ENCODE measurements around the gene DYNLRB2.

DYNLRB2 gene

GRCh38 chr16:80547145-80547544 is 6.4 kb downstream of the DYNLRB2 start:
- in situ Hi-C loops (cut with MboI; ENCODE audit: low sequenced_read_pairs), result no loop called here

DNA sequence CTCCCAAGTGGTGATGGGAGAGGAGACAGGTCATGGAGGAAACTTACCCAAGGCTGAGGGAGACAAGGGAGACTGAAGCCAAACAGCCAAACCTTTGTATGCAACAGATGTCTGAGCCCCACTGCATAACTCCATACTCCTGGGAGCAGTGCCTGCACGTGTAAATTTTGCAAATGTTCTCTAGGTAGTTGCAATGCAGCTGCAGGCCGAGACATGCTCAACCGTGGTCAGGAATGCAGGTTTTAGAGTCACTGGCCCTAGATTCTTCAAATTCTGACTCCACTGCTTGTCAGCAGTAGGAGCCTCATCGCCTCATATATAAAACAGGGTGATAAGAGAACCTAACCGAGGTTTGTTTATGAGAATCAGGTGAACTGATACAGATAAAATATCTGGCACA is 11.5 kb downstream of the DYNLRB2 start:
- in situ Hi-C loops (cut with MboI; ENCODE audit: low sequenced_read_pairs), result no loop called here

DNA sequence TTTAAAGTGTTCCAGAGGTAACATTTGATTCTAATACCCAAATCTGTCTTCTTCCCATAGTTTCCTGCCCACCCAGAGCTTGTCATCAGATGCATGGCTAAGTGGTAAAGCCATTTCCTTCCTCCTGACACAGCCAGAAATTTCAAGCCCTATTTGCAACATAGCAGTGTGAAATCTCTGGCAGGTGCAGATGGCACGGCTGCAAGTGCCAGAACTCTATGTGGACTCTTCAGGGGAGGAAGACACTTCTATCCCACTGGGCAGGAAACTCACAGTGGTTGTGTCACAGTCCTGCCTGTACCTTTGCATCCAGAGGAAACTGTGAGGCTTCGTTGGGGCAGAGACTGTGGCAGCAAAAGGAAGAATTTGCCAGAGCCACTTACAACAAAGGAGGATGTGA is 13.2 kb downstream of the DYNLRB2 start:
- in situ Hi-C loops (cut with MboI; ENCODE audit: low sequenced_read_pairs), result no loop called here

DNA sequence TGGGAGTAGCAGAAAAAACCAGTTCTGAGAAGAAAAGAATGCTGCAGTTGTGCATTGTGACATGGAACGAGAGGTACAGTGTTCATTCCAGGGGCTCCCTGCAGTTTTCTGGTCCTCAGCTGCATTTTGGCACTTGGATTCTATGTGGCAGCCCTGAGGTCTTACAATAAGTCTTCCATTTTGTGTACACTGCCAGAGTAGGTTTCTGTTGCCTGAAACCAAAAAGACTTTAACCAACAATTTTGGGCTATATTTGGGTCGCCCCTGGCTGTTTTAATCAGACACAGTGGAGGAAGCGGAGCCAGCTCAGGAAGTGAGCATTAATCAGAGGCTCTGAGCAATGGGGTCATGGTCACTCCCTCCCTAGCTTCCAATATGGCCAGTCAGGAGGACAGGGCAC is 15.7 kb downstream of the DYNLRB2 start:
- in situ Hi-C loops (cut with MboI; ENCODE audit: low sequenced_read_pairs), result no loop called here

GRCh38 chr16:80557037-80557436 is 16.2 kb downstream of the DYNLRB2 start:
- in situ Hi-C loops (cut with MboI; ENCODE audit: low sequenced_read_pairs), result no loop called here

DNA sequence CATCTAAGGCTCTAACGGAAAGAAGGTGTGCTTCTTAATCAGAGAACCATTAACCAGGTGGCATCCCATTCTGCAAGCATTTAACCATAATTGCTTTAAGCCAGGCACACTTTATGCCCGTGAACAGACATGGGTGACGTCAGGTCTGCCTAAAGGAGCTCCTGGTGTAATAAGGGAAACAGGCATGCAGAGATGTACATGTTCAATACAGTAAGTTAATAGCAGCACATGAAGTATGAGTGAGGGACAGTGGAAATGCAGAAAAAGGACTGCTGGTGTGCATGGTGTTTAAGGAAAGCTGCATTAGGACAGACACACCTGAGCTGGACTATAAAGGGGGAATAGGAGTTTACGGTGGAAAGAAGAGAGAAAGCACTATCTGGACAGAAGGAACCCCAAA is 18.6 kb downstream of the DYNLRB2 start:
- in situ Hi-C loops (cut with MboI; ENCODE audit: low sequenced_read_pairs), result no loop called here

DNA sequence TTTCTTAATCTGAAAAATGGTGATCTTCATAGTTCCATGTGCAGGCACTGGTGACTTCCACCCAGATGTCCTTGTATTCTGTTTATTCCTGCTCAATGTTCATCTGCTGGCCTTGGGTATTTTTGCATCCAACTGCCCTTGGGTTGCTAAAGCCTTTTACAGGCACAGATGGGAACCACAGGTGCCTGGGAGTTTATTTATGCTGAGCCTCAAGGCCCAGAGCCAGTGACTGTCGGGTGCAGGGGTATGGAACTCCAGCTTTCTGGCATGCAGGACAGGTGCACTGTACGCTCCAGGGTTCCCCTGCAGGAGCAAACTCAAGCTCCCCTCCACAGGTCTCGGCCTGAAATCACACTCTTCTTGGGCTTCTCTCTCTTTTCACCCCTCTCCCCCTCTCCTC is 22.3 kb downstream of the DYNLRB2 start:
- in situ Hi-C loops (cut with MboI; ENCODE audit: low sequenced_read_pairs), result no loop called here

DNA sequence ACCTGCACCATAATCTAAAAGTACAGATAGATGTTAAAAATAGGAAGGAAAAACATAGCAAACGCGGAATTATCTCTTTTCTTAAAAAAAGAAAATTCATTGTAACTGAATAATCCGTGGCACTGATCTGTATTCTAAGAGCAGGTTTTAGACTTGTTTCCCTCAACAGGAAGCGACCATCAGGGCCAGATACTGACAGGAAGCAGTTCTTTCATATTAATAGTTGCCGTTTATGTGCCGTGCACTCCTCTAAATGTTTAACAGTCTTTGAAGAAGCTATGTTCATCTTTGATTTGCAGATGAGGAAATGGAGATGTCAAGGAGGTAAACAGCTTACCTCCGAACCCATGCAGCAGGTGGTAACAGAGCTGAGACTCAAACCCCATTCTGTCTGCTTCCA is 23.6 kb downstream of the DYNLRB2 start:
- in situ Hi-C loops (cut with MboI; ENCODE audit: low sequenced_read_pairs), result no loop called here

DNA sequence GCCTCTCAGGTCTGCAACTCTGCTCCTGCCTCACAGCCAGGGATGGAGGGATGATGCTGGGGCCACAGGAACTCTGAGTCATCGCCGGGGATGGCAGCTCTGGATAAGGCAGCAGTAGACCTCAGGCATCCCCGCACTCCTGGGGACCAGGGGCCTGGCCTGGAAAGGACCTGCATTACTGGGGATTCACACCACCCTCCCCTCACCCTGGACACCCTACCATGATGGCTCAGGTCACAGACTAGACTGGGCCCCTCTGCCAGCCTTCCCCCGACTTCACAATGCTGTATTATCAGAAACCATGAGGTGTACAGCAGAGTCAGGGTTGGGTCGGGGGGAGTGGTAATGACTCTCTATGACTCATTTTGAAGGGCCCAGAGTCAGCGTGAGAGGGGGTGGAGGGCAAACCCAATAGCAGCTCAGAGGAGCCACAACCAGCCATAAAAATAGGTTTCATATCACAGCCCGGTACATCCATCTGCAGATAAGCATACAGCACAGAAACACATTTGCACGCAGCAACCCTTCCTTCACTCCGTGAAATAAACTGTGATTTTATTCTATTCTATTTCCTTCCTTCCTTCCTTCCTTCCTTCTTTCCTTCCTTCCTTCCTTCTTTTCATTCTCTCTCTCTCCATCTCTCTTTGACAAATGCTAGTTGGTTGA is 28.8 kb downstream of the DYNLRB2 start:
- in situ Hi-C loops (cut with MboI; ENCODE audit: low sequenced_read_pairs), result no loop called here

DNA sequence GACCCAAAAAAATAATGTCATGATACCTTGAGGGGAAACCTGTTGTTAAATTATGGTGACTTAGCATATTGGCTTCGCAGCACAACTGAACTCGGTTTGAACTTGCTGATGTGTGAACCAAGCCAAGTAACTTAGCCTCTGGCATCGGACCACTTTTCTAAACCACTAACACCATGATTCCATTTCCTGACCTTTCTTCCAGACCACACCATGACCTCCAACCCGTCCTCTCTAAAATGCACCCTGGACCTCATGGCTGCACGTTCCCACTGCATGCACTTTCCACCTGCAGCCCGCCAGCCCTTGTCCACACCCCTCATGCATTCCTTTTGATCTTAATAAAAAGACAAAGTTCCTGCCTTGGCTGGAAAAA is 29.3 kb downstream of the DYNLRB2 start:
- in situ Hi-C loops (cut with MboI; ENCODE audit: low sequenced_read_pairs), result no loop called here

GRCh38 chr16:80573700-80574120 is 32.9 kb downstream of the DYNLRB2 start:
- in situ Hi-C loops (cut with MboI; ENCODE audit: low sequenced_read_pairs), result no loop called here

GRCh38 chr16:80576343-80576912 is 35.6 kb downstream of the DYNLRB2 start:
- in situ Hi-C loops (cut with MboI; ENCODE audit: low sequenced_read_pairs), result no loop called here

- in situ Hi-C loops (cut with MboI; ENCODE audit: low sequenced_read_pairs), result no loop called here
Measured at GRCh38 chr16:80577485-80578280, 36.9 kb downstream of the DYNLRB2 start.

DNA sequence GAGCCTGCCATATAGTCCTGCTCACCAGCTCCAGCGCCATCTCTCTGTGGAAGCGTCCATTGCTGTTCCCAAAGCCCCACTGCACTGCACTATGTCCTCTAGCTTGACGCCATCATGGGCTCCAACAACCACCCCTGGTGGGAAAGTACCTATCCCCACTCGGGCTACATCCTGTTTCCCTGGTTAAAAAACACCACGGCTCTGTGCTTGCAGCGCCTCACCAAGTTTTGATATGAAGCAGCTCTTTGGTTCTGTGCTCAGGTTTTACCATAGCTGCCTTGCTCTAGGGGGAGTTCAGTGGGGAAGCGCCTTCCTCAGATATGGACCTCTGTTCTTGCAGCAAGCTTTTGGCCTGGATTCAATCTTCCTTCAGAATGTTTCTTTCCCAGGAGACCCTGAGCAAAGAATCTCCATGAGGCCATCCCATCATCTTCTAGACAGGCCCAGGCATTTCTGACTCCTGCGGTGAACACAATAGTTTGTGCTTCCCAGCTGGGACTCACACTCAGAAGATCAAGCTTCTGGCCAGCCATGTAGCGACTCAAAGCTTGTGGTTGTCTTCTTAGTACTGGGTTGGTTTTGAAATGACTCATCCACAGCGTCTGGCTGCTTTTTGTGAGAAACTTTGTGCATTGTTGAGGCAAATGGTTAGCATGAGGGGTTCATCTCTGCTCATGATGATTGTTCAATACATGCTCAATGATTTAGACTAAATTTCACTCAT is 39.5 kb downstream of the DYNLRB2 start:
- in situ Hi-C loops (cut with MboI; ENCODE audit: low sequenced_read_pairs), result no loop called here

- in situ Hi-C loops (cut with MboI; ENCODE audit: low sequenced_read_pairs), result no loop called here
Measured at GRCh38 chr16:80583466-80583865, 42.7 kb downstream of the DYNLRB2 start.

DNA sequence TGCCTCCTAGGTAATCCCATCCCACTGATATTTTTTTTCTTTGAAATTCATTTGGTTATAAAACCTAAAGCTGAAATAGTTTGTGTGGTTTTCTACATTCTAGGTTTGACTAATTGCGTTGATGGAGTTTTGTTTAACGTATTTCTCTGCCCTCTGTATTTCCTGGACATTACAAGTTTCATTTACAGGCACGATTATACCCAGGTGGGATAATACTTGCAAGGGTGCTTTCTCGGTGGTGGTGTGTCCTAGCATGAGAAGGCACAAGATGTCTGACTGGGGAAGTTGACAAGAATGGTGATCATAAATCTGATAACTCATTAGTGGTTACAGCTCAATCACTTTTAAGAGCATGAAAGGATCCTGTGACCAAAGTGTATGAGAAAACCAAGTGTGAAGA is 45.0 kb downstream of the DYNLRB2 start:
- in situ Hi-C loops (cut with MboI; ENCODE audit: low sequenced_read_pairs), result no loop called here

- in situ Hi-C loops (cut with MboI; ENCODE audit: low sequenced_read_pairs), result no loop called here
Measured at GRCh38 chr16:80586476-80586875, 45.7 kb downstream of the DYNLRB2 start.

- in situ Hi-C loops (cut with MboI; ENCODE audit: low sequenced_read_pairs), result no loop called here
Measured at GRCh38 chr16:80587071-80587470, 46.3 kb downstream of the DYNLRB2 start.

GRCh38 chr16:80591071-80591915 is 50.5 kb downstream of the DYNLRB2 start:
- in situ Hi-C loops (cut with MboI; ENCODE audit: low sequenced_read_pairs), result no loop called here

DNA sequence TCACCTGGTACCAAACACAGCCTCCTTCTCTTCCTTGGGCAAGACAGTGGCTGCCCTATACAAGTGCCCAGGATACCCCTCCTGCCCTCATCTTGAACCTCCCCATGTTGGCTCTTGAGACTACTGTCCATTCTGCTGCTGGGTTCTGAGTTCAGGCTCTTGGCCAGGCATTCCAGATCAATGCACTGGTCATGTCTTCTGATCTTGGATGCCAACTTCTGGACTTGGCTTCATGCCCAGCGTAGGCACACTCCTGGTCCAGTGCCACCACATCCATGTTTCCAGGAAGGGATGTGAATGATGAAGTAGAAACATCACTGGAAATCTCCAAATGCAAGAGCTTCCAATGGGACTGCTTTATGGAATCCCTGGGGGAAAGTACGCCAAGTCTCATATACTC is 51.5 kb downstream of the DYNLRB2 start:
- in situ Hi-C loops (cut with MboI; ENCODE audit: low sequenced_read_pairs), result no loop called here

- in situ Hi-C loops (cut with MboI; ENCODE audit: low sequenced_read_pairs), result no loop called here
Measured at GRCh38 chr16:80594756-80595155, 54.0 kb downstream of the DYNLRB2 start.

Measured in HL-60/S4 treated with retinoic acid at 250 ng/mL for 4 days and 3 days (cell line).